ENCODE results near the gene FOS.
"Not testable (repeated sequence)": the region's sequence is repeated elsewhere in the genome, so short reads cannot be mapped to it uniquely, and the experiment has no call there.

Gene FOS

DNA sequence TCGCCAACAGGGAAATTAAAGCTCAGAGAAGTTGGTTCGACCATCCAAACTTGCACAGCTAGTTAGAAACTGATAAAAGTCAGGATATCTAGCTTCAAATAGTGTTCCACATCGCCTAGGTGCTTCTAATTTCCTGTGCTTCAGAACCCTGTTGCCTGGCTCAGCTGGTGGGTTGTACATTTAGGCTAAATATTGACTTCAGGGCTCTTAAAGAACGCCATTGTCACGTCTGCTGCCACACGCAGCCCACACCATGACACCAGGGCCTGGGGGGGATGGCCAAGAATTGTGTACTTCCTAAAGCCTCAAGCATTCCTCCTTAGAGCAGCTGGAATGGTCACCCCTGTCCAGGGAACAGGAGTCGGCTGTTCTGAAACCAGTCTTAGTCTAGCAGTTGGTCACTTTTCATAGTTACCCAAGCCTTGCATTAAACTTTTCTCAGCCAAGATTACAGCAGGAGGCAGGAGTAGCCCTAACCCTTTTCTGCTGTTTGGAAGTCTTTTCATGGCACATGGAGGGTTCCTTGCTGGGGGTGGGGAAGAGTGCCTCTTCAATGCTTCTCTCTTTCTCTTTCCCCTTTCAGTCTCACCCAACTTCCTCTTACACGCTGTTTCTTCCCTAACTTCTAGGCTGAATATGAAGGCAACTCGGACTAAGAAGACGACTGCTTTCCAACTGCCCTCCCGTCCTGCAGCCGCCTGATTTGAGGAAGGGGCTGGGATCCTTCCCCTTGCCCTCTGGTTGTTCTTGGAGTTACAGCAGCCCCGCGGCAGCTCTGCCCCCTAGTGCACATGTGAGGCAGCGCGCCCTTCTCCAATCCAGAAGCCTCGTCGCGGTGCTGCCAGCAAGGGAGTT, 17.1 kb downstream of the FOS start:
- DNase-seq = peak; percentile 56

DNA sequence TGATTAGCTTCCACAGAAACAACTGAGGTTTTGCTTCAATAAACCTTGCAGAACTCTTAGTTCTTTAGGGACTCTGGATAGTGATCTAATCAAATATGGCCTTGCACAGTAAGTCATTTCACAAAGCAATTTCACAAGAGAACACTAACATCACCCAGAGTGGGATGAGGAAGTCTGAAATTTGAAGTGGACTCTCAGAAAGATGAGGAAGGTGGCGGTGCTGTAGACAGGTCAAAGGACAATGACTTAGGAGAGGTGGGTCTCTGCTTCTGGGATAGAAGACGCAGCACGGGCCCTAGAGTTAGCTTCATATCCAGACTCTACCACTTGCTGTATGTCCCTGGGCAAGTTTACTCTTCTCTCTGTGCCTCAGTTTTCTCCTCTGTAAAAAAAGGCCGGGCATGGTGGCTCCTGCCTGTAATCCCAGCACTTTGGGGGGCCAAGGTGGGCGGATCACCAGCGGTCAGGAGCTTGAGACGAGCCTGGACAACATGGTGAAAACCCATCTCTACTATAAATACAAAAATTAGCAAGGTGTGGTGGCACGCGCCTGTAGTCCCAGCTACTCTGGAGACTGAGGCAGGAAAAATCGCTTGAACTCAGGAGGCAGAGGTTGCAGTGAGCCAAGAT, 18.9 kb downstream of the FOS start:
- DNase-seq = no peak

DNA sequence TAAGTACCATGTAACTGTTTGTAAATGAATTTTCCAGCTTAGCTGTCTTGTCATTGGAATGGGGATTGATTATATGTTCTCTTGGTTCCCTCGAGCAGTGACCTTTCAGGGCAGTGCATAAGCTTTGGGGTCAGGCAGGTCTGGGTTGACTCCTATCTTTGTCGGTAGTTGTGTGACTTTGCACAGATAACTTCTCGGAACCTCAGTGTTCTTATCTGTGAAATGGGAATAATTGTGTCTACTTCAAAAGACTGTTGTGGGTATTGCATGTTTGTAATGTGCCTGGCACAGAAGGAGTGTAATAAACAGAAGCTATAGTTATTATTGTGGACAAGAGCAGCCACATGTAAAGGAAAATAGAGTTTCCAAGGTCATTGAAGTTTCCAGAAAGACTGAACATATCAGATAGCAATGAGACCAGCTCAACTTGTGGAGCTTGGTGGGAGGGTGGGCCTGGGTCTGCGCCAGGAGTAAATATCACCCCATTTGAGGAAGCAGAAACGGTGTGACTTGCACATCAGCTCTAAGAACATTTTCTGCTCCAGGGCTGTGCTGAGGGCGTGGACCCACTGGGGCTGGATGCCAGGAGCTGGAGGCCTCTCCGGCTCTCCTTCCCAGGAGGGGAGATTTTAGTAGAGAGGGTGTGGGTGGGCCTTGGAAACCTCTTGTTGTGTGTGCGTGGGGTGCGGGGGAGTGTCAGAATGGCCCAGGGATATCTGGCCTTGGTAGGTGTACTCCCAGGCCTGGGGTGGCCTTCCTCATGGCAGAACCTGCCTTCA, 19.7 kb downstream of the FOS start:
- no peak for DNase-seq

DNA sequence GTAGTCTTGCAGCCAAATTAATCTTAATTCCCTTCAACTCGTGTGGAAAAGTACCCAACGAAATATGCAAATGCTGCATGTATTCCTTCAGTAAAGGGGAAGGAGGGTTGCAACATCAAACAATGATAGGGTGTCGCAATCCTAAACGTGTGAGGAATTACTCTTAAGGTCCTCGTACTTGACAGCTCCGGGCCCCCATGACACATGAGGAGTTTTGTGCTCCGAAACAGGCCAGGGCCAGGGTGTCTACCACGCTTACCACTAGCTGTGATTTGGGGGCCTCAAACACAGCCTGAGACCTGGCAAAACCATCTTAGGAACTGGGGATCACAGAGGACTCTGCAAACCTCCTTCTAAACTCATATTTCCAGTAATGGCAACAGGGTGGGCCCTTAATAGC, 20.4 kb downstream of the FOS start:
- DNase-seq = no peak

DNA sequence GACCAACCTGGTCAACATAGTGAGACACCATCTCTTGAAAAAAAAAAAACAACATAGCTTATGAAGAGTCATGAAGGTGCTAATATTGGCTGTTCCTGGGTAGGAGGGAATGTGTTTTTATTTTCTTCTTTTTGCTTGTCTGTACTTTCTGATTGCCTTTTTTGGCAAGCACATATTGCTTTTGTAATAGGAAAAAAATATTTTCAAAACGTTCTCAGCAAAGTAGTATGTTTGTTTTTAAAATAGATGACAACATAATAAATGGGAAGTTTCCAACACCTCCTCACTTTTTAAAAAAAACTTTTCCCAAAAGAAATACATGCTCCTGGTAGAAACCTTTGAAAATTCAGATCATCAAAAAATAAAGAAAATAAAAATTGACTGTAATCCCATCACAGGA, 20.9 kb downstream of the FOS start:
- no peak for DNase-seq

DNA sequence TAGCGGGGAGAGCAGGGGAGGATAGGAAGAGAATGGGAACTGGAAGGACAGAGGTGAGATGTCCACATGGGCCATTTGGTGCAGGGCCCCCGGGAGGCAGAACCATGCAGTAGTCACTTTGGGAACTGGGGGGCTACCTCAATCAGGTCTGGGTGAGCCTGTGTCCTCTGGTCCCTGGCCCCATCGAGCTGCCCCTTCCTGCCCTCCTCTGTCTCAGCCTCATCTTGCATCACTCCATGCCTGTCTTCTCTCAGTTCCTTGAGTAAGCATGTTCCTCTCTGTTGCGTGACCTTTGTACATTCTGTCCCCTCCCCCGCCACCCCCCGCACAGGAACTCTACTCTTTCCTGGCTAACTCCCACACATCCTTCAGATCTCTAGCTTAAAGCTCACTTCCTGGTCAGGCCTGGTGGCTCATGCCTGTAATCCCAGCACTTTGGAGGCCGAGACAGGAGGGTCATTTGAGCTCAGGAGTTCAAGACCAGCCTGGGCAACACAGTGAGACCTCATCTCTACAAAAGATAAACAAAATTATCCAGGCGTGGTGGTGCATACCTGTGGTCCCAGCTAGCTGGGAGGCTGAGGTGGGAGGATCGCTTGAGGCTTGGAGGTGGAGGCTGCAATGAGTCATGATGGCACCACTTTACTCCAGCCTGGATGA, 23.2 kb downstream of the FOS start:
- DNase-seq = no peak

DNA sequence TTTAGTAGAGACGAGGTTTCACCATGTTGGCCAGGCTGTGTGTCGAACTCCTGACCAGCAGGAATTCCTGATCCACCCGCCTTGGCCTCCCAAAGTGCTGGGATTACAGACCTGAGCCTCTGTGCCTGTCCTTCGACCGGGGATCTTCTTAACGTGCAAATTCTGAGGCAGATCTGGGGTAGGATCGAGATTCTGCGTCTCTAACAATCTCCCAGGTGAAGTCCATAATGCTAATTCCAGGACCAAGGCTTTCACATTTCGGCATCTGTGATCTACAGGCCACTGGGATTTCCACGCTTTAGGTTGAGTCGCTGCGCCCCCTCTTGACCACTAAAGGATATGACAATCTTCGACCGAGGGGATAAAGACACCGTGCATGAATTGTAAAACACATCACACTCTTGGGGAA, 24.8 kb downstream of the FOS start:
- peak; percentile 73 for DNase-seq

DNA sequence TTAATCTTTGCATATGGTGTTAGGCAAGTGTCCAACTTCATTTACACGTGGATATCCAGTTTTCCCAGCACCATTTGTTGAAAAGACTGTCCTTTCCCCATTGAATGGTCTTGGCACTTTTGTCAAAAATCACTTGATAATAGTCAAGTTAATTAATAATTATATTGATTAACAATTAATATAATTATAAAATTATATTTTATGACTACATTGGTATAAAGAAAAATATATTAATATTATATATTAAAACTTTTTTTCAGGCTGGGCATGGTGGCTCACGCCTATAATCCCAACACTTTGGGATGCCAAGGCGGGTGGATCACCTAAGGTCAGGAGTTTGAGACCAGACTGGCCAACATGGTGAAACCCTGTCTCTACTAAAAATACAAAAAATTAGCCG, 27.8 kb downstream of the FOS start:
- DNase-seq = not testable (repeated sequence)

DNA sequence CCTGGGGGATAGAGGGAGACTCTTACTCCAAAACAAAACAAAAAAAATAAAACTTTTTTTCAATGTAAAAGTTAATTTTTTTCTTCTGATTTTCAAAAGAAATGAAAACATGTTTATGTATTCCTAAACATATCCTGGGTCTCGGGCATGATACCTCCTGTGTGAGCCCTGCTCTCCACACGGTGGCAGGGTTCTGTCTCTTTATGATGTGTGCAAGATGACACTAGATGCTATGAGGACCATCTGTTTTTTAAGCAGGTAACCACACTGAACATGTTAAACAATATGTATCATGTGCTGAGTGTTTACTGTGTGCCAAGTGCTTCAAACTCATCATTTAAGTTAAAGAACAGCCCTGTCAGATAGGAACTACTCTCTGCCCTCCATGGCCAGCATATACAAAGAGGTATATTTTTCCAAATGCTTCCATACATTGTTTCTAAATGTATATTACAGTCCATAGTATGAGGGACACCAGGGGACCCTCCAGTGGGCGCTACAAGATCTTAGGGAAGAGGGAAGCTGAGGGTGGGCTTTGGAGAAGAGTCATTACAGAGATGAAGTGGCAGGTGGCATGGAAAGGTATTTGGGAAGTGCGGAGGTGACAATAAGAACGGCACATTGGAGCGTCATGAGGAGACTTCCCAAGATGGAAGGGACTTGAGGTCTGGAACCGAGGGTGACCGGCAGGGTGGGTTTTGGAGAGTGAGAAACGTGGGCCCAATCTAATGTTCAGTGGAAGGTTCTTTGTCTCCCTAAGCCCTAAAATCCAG, 28.5 kb downstream of the FOS start:
- peak; percentile 57 for DNase-seq

DNA sequence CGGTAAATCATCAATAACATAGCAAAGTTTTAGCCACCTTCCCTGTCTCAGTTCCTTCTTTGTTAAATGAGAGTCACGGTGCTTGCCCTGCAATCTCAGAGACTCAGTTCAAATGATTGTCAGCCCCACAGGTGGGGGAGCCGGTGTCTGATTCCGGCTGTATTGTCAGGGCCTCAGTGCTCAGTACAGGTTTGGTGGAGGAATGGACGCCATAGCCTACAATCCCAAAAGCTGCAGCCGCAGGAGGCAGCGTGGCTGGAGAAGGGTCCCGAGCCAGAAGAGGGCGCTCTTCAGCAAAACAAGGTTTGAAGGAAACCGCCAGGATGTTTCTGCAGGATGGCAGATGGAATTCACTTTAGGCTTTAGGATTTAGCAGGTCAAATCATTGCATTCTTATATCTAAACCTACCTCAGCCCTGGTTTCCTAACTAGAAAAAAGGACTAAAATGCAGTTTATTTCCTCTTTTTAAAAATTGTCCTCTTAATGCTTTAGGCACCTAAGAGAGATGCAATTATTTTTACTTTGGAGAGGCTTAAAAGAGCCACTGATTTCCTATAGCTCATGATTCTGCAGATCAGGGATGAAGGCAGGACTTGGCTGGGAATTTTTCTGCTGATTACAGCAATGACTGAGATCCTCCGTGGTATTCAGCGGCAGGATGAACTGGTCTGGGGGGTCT, 29.2 kb downstream of the FOS start:
- peak; percentile 88 for DNase-seq

DNA sequence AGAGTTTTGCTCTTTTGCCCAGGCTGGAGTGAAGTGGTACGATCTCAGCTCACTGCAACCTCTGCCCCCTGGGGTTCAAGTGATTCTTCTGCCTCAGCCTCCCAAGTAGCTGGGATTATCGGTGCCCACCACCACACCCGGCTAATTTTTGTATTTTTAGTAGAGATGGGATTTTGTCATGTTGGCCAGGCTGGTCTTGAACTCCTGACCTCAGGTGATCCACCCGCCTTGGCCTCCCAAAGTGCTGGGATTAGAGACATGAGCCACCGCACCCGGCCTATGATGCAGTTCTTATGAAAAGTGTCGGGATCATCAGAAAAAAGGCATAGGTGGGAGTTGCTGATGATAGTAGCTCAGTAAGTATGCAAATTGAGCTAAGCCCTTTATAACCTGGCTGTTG, 30.4 kb downstream of the FOS start:
- DNase-seq = not testable (repeated sequence)

DNA sequence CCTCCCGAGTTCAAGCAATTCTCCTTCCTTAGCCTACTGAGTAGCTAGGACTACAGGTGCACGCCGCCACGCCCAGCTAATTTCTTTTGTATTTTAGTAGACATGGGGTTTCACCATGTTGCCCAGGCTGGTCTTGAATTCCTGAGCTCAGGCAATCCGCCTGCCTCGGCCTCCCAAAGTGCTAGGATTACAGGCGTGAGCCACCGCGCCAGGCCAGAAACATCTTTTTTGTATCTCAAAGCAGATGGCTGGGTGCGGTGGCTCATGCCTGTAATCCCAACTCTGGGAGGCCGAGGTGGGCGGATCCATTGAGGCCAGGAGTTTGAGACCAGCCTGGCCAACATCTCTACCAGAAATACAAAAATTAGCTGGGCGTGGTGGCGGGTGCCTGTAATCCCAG, 30.9 kb downstream of the FOS start:
- DNase-seq = not testable (repeated sequence)

DNA sequence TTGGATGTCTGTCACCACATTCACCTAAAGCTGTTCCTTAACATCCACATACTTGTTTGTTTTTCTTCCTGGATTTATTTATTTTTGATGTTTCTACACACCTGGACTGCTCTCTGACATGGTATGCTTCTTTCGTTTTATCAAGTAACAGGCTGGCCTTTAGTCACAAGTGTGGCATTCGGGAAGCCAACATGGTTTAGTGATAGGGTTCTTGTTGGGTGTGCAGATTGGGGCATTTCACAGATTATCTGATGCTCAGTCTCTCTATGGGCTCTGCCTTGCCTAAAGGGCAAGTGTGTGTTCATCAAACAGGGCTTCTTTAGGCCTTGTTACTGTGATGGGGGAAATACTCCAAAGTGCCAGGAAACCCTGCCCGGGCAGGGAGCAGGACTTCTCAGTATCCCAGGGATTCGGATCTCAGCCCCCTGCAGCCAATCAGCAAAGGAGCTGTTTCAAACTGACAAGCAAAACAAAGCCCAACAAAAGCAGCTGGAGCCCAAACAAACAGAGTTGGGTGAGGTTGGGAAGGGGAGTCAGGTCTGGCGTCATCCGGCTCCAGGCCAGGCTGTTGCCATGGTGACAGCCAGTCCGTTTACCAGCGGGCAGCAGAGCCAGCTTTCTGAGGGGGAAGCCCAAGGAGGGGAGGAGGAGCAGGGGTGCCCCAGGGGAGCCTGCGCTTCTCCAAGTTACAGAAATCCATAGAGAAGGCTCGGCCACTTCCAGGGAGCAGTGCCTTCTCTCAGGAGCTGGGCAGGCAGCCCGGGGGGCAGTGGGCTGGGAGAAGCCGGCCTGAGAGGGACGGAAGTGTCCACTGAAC, 31.9 kb downstream of the FOS start:
- DNase-seq = peak; percentile 59

DNA sequence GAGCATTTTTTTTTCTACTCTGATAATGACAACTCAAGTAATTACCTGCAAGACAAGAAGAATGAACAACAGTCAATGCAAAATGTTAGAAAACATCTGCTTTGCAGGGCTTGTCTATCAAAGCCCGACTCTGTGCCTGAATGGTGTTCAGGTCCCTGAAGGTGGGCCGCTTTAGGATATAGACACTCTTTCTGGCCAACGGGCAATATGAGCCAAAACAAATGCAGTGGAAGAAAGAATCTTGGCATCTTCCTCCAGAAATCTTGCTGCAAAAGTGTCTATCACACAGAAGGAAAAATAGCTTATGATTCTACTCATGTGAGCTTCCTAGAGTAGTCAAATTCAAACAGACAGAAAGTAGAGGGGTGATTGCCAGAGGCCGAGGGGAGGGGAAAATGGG, 32.7 kb downstream of the FOS start:
- no peak for DNase-seq

DNA sequence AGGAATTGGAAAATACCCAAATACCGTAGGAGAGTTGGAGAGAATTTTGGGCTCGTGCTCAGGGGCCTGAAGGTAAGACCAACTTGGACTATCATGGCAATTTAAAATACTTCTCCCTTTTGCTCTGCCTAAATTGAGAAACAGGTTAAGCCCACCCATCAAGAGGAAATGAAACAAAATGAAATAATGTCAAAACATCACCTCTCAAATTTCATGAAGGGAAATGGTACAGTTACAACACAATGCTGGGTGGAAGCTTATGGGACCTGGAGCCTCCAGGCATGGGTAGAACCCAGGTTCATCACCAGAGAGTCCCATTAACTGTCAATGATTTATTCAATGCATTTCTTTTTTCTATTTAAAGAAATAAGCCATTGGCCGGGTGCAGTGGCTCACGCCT, 33.7 kb downstream of the FOS start:
- no peak for DNase-seq

DNA sequence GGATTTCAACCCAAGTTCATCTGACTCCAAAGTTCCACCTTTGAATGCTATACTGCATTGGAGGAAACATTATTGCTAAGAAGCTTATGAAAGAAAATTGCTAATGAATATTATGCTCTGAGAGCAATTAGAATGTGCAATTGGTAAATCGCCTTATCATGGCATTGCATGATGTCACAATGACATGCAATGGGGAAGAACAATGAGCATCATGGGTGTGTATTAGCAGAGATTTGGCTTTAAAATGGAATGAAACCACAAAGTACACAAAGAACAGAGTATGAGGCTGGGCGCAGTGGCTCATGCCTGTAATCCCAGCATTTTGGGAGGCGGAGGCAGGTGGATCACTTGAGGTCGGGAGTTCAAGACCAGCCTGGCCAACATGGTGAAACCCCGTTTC, 34.7 kb downstream of the FOS start:
- DNase-seq = no peak

DNA sequence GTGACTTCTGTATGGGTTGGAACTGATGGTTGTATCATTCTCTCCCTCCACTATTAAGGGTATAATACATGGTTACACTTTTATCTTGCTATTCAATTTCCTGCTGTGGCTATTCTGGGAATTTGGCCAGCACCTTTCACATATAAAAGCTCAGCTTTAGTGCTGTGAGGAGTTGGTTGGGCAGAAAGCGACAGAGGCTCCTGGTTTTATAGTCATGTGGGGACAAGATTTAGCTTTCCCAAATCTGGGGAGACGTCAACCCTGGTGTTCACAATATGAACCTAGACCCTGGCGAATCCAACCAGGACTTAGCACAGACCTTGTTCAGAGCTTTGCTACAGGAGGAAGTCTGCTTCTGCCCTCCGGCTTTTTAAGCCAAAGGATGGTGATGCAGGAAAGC, 36.5 kb downstream of the FOS start:
- peak; percentile 74 for DNase-seq

DNA sequence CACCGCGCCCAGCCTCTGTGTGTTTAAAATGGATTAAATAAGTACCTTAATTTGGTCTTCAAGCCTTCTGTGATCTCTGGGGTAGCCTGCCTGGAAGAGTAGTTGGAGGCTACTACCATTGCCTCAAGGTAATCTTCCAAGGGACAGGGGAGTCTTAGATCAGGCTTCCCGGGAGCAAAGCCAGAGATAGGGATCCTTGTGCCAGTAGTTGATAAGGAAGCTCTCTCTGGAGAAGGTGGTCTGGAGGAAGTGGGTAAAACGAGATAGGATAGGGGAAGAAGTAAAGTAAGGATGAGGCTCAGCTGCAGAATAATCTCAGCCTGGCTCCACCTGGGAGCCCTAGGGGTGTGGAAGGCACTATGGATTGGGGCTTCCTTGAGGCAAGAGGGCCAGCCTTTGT, 38.5 kb downstream of the FOS start:
- no peak for DNase-seq

DNA sequence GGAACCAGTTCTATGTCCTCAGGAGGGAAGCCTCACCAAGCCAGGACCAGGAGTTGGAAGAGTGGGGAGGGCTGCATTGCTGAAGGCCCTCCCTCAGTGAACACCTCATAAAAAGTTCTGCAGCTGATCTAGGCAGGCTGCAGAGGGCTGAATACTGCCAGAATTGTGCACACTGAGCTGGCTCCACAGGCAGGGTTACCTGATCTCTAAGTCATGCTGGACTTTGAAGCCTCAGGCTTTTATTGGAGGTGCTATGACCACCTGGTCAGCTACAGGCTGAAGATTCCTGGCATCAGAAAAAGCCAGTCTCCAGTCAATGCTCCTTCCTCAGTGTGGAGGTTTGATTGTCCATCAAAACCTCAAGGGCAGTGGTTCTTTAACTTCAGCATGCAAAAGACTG, 39.7 kb downstream of the FOS start:
- no peak for DNase-seq

DNA sequence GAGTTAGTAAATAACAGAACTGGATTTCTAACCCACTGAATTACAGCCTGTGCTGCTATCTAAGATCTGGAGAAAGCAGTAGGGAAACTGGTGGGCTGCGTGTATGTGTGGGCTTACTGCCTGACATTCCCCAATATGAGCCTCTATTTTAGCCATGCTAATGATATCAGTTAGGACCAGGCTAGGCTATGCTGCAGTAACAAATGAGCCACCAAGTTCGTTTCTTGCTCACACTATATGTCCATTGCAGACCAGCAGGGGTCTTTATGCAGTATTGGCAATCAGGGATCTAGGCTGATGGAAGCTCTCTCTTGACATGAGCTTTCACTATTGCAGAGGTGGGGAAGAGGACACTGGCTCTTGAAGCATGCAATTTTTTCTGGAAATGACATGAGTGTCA, 40.4 kb downstream of the FOS start:
- no peak for DNase-seq

DNA sequence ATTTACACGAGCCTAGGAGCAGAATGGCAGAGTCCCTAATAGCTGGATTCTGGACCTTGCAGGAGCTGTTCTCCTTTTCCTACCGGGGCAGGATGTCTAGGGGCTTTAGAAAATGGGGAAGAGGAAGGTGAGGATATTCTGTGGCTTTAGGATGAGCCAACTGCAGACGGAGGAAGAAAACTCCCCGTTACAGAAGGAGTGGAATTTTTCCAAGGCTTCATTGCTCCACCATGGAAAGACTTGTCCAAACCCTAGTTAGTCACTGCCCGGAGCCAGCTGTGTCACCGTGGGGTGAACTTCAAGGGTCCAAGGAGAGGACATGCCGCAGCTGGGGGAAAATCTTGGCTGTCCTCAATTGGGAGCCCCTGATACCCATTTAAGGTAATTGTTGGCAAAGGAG, 41.6 kb downstream of the FOS start:
- no peak for DNase-seq

All from NCI-H2227 treated with DMSO at 0.1 percent for 48 hours (cell line).